22Rv1 (cell line): ENCODE results near the gene RAD51B.

Source experiments
- ZFX ChIP-seq: fragments of 450-650 bp; IDR thresholded peaks from 2 replicates; pipeline ENCODE4 v1.6.1; 2017; ENCODE audit warnings: antibody characterized with exemption, borderline replicate concordance
- TF ChIP-seq, protein P1 (sequence below): fragments of 450-650 bp; IDR thresholded peaks from 2 replicates; pipeline ENCODE4 v1.5.1; 2017; ENCODE audit warnings: mild to moderate bottlenecking

DNA sequence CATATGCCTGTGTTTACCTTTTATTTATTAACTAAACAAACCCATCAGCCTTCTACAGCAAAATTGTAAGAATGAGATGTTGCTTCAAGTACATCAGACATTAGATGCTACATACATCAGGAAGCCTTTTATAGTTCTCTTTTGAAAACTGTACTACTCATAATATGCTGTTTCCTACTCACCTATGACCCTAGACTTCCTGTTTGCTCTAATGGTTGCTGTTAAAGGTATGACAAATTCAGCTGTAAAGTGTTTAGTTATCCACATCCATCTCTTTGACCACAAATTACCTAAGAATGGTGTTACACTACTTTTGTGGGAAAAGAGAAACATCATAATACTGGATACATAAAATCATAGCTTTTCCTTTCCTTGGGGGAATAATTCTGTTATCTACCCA is 220.0 kb downstream of the RAD51B start:
- TF ChIP-seq, protein P1, sequence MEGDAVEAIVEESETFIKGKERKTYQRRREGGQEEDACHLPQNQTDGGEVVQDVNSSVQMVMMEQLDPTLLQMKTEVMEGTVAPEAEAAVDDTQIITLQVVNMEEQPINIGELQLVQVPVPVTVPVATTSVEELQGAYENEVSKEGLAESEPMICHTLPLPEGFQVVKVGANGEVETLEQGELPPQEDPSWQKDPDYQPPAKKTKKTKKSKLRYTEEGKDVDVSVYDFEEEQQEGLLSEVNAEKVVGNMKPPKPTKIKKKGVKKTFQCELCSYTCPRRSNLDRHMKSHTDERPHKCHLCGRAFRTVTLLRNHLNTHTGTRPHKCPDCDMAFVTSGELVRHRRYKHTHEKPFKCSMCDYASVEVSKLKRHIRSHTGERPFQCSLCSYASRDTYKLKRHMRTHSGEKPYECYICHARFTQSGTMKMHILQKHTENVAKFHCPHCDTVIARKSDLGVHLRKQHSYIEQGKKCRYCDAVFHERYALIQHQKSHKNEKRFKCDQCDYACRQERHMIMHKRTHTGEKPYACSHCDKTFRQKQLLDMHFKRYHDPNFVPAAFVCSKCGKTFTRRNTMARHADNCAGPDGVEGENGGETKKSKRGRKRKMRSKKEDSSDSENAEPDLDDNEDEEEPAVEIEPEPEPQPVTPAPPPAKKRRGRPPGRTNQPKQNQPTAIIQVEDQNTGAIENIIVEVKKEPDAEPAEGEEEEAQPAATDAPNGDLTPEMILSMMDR: no peak
- no peak for TF ChIP-seq ZFX
